Measurements from ENCODE around the gene FAM234B.

DNA sequence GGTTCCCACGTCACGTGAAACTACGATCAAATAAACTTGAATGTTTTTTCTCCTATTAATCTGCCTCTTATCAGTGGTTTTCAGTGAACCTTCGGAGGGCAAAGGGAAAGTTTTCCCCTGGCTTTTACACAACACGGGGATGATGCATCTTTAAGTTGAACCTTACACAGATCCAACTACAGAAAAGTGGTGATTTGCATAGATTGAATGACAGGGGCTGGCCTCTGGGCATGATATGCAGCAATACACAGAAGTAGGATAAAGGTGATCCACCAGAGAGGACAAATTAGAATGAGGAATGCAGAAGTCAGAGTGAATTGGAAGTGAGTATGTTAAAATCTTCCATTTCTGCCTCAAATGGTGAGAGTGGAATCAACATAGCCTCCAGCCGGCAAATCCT lies 47.7 kb downstream of the FAM234B start:
- no peak for TF ChIP-seq CTCF (IDR thresholded peaks at IDR 0.05)
- no peak for TF ChIP-seq ZBTB21 (CRISPR knock-in tag; IDR thresholded peaks at IDR 0.05; ENCODE audit: borderline replicate concordance)
- TF ChIP-seq SOX15 (CRISPR knock-in tag; IDR thresholded peaks at IDR 0.05), result no peak
- TF ChIP-seq SP1 (CRISPR knock-in tag; conservative IDR thresholded peaks at IDR 0.05), result no peak
- no peak for TF ChIP-seq PRDM15 (CRISPR knock-in tag; IDR thresholded peaks at IDR 0.05)
- TF ChIP-seq JUN (CRISPR knock-in tag; IDR thresholded peaks at IDR 0.05), result no peak
- TF ChIP-seq, protein P1, sequence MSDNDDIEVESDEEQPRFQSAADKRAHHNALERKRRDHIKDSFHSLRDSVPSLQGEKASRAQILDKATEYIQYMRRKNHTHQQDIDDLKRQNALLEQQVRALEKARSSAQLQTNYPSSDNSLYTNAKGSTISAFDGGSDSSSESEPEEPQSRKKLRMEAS (CRISPR knock-in tag; IDR thresholded peaks at IDR 0.05), result no peak
- TF ChIP-seq TCF7 (CRISPR knock-in tag; IDR thresholded peaks at IDR 0.05; ENCODE audit: low read depth), result no peak
- TF ChIP-seq ESRRA (CRISPR knock-in tag; IDR thresholded peaks at IDR 0.05; ENCODE audit: borderline replicate concordance), result no peak
- TF ChIP-seq, protein P2, sequence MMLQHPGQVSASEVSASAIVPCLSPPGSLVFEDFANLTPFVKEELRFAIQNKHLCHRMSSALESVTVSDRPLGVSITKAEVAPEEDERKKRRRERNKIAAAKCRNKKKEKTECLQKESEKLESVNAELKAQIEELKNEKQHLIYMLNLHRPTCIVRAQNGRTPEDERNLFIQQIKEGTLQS (CRISPR knock-in tag; conservative IDR thresholded peaks at IDR 0.05), result no peak
- no peak for TF ChIP-seq NR2C2 (CRISPR knock-in tag; IDR thresholded peaks at IDR 0.05)
- TF ChIP-seq ZNF219 (CRISPR knock-in tag; IDR thresholded peaks at IDR 0.05; ENCODE audit: borderline replicate concordance), result no peak
- TF ChIP-seq, protein P3, sequence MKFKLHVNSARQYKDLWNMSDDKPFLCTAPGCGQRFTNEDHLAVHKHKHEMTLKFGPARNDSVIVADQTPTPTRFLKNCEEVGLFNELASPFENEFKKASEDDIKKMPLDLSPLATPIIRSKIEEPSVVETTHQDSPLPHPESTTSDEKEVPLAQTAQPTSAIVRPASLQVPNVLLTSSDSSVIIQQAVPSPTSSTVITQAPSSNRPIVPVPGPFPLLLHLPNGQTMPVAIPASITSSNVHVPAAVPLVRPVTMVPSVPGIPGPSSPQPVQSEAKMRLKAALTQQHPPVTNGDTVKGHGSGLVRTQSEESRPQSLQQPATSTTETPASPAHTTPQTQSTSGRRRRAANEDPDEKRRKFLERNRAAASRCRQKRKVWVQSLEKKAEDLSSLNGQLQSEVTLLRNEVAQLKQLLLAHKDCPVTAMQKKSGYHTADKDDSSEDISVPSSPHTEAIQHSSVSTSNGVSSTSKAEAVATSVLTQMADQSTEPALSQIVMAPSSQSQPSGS (CRISPR knock-in tag; IDR thresholded peaks at IDR 0.05; ENCODE audit: borderline replicate concordance, low read depth), result no peak
- no peak for TF ChIP-seq PREB (CRISPR knock-in tag; IDR thresholded peaks at IDR 0.05; ENCODE audit: borderline replicate concordance)

All from WTC11 (cell line).